ENCODE results near the gene APOBEC3F.
"Not testable (repeated sequence)": the region's sequence is repeated elsewhere in the genome, so short reads cannot be mapped to it uniquely, and the experiment has no call there.

Gene APOBEC3F

DNA sequence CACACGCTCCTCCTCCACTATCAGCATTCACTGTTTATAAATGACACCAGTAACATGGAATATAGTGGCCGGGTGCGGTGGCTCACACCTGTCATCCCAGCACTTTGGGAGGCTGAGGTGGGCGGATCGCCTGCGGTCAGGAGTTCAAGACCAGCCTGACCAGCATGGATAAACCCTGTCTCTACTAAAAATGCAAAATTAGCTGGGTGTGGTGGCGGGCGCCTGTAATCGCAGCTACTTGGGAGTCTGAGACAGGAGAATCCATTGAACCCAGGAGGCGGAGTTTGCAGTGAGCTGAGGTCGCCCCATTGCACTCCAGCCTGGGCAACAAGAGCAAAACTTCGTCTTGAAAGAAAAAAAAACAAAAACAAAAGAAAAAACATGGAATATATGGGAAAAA is 37.2 kb downstream of the APOBEC3F start:
- in situ Hi-C loops (cut with HindIII; ENCODE audit: low sequenced_read_pairs): not testable (repeated sequence)

DNA sequence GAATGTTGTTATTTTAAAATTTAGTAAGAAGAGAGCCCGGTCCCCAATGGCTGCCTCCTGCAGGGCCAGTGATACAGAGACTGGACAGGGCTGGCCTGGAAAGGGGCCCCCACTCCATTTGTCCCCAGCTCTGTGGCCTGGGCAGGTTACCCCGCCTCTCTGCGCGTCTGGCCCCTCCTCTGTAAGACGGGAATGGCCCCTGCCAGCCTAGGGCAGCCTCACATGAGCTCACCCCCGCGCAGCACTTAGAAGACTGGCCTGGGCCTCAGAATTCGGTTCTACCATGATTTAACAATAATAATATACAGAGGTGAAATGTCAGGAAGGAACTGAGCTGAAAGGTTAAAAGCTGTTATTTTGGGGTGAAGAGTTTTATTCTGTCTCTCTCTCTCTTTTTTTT is 37.7 kb downstream of the APOBEC3F start:
- in situ Hi-C loops (cut with HindIII; ENCODE audit: low sequenced_read_pairs): no loop called here
- no peak for DNase-seq (ENCODE audit: low read depth)
- TF ChIP-seq, protein P1, sequence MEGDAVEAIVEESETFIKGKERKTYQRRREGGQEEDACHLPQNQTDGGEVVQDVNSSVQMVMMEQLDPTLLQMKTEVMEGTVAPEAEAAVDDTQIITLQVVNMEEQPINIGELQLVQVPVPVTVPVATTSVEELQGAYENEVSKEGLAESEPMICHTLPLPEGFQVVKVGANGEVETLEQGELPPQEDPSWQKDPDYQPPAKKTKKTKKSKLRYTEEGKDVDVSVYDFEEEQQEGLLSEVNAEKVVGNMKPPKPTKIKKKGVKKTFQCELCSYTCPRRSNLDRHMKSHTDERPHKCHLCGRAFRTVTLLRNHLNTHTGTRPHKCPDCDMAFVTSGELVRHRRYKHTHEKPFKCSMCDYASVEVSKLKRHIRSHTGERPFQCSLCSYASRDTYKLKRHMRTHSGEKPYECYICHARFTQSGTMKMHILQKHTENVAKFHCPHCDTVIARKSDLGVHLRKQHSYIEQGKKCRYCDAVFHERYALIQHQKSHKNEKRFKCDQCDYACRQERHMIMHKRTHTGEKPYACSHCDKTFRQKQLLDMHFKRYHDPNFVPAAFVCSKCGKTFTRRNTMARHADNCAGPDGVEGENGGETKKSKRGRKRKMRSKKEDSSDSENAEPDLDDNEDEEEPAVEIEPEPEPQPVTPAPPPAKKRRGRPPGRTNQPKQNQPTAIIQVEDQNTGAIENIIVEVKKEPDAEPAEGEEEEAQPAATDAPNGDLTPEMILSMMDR (IDR thresholded peaks at IDR 0.05; ENCODE audit: low read depth, low read length, missing control alignments): no peak
- no peak overlapping the region for H3K4me3 ChIP-seq (ENCODE audit: low read depth, low read length)

More for the DNA sequence above, 37.2 kb downstream of the APOBEC3F start:
- H3K4me3 ChIP-seq (ENCODE audit: low read depth, low read length); DNase-seq (ENCODE audit: low read depth): not testable (repeated sequence)

DNA sequence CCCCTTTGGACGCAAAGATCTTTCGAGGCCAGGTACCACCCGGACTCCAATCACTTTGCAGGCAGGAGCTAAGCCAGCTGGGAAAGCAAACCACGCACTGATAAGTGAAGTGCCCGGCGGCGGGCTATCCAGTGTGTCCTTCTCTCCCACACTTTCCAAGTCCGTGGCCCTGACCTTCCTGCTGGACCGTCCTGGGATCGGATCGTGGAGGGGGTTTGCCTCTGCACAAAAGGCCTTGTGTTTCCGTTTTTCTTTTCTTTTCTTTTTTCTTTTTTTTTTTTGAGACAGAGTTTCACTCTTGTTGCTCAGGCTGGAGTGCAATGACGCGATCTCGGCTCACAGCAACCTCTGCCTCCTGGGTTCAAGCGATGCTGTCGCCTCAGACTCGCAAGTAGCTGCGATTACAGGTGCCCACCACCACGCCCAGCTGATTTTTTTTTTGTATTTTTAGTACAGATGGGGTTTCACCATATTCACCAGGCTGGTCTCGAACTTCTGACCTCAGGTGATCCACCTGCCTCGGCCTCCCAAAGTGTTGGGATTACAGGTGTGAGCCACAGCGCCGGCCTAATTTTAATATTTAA is 38.5 kb downstream of the APOBEC3F start:
- H3K4me3 ChIP-seq (ENCODE audit: low read depth, low read length); DNase-seq (ENCODE audit: low read depth); in situ Hi-C loops (cut with HindIII; ENCODE audit: low sequenced_read_pairs): not testable (repeated sequence)

DNA sequence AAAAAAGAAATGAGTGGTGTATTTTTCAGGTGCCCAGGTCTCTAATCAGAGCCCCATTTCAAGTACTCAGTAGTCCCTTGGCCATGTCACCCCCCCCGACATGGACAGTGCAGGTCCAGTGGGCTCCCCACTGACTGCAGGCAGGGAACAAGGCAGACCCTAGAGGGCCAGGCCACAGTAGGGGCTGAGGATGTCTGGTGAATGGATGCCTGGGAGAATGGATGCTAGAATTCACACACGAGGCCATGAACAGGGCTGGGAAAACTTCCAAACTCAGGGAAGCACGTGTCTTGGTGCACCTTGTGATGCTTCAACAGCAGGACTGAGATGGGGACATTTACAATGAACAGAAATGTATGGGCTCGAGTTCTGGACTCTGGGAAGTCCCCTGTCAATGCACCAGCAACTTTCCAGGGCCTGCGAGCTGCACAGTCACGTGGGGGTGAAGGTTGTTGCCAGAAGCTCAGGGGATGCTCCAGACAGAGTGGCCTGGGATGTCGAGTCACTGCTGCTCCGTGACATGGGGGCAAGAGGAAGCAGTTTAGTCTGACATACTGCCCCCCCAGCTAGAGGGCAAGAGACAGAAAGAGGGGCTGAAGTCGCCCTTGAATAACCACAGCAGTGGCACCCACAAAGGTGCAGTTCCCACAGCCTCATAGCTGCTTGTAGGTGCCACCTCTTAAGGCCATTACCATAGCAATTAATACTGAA is 39.5 kb downstream of the APOBEC3F start:
- no peak overlapping the region for H3K4me3 ChIP-seq (ENCODE audit: low read depth, low read length)
- TF ChIP-seq, protein P1 (IDR thresholded peaks at IDR 0.05; ENCODE audit: low read depth, low read length, missing control alignments): no peak
- in situ Hi-C loops (cut with HindIII; ENCODE audit: low sequenced_read_pairs): no loop called here
- DNase-seq (ENCODE audit: low read depth): no peak

DNA sequence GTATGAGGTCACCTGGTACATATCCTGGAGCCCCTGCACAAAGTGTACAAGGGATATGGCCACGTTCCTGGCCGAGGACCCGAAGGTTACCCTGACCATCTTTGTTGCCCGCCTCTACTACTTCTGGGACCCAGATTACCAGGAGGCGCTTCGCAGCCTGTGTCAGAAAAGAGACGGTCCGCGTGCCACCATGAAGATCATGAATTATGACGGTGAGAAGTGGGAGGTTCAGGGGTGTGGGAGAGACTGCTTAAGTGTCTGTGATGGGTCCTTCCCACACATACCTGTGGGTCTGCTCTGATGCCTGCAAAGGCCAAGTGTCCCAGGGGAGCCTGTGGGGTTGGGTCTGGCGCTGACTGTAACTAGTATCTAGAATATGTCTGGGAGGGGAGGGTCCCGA is 40.4 kb downstream of the APOBEC3F start:
- no peak overlapping the region for H3K4me3 ChIP-seq (ENCODE audit: low read depth, low read length)
- no peak for DNase-seq (ENCODE audit: low read depth)
- in situ Hi-C loops (cut with HindIII; ENCODE audit: low sequenced_read_pairs): no loop called here
- TF ChIP-seq, protein P1 (IDR thresholded peaks at IDR 0.05; ENCODE audit: low read depth, low read length, missing control alignments): no peak

DNA sequence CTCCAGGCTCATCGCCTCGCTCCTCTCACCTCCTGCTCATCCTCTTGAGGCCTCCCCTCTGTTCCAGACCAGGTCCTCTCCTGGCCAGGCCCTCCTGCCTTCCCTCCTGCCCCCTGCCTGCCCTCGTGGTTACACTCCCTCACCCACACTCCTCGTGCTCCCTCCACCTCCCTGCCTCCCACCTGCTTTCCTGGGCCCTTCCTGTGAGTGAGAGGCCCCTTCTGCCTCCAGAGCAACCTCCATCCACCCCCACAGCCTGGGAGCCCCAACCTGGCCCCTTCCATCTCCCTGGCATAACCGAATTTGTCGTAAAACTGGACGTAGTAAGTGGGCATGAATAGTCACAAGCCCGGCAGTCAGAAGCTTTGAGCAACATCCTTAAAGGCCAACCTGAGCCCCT is 40.9 kb downstream of the APOBEC3F start:
- TF ChIP-seq, protein P1 (IDR thresholded peaks at IDR 0.05; ENCODE audit: low read depth, low read length, missing control alignments): no peak
- no peak for DNase-seq (ENCODE audit: low read depth)
- no peak overlapping the region for H3K4me3 ChIP-seq (ENCODE audit: low read depth, low read length)
- in situ Hi-C loops (cut with HindIII; ENCODE audit: low sequenced_read_pairs): no loop called here

DNA sequence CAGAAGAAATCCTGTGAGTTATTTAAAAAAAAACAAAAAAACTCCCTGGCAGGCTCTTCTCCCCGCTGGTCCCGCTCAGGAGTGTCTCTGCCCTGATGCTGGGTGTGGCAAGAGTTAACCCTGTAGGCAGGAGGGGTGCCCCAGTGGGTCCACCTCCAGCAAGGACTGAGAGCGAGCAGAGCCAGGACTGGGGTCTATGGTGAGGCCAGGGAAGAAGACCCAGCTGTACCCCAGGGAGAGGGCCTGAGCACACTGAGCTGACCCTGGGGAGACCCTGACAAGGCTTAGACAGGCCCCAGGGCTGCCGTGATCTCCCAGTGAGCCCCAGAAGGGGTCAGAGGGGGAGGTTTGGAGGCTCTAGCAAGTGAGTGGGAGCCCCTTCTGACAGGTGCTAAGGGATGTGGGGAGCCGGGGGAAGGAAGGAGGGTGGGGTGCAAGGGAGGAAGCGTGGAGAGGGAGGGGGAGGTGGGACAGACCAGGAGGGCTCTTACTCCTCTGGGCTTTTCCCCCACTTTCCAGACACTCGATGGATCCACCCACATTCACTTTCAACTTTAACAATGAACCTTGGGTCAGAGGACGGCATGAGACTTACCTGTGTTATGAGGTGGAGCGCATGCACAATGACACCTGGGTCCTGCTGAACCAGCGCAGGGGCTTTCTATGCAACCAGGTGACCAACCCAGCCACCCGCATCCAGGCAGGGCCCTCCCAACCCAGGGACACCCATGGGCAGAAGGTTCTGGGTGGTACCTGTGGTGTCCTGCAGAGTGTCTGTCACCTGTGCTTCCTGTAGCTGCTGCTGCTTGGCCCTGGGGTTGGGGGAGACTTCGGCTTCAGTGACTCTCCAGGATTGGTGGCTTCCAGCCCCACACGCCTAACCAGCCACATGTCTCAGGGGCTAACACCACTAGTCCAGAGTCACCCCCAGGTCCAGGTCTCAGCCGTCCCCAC is 42.8 kb downstream of the APOBEC3F start:
- in situ Hi-C loops (cut with HindIII; ENCODE audit: low sequenced_read_pairs): no loop called here
- no peak overlapping the region for H3K4me3 ChIP-seq (ENCODE audit: low read depth, low read length)
- TF ChIP-seq, protein P1 (IDR thresholded peaks at IDR 0.05; ENCODE audit: low read depth, low read length, missing control alignments): no peak
- DNase-seq (ENCODE audit: low read depth): no peak
